ENCODE measurements around the gene VPS45. TPM values are rescaled to one million over a fixed set of nuclear protein-coding genes. Genes with fewer than 3 reads are reported as not detected.

Gene VPS45
- total and polyA plus RNA-seq, 2 of the 8 experiments (the other 6 are each of a cell fraction or from before 2014, with no cell fraction given), result 19.1 to 27.6 TPM

- no peak for TF ChIP-seq CHD7 (IDR thresholded peaks at IDR 0.05; ENCODE audit: insufficient replicate concordance, low read length)
- TF ChIP-seq KDM1A (IDR thresholded peaks at IDR 0.05; ENCODE audit: borderline replicate concordance, low read length), result no peak
- TF ChIP-seq GTF2F1 (IDR thresholded peaks at IDR 0.05; ENCODE audit: borderline replicate concordance, low read depth, low read length), result no peak
- no peak for TF ChIP-seq POLR2A (IDR thresholded peaks at IDR 0.05; ENCODE audit: control extremely low read depth in 1 of 2, low read depth in 2 of 2, low read length in 2 of 2)
- TF ChIP-seq CEBPB (IDR thresholded peaks at IDR 0.05; ENCODE audit: low read depth, low read length), result no peak
- no peak for TF ChIP-seq RFX5 (IDR thresholded peaks at IDR 0.05; ENCODE audit: borderline replicate concordance, low read depth, low read length)
- TF ChIP-seq EGR1 (IDR thresholded peaks at IDR 0.05; ENCODE audit: borderline replicate concordance, low read depth, low read length), result no peak
- no peak for TF ChIP-seq HDAC2 (IDR thresholded peaks at IDR 0.05; ENCODE audit: borderline replicate concordance in 1 of 2, low read depth in 2 of 2, low read length in 2 of 2)
- no peak for TF ChIP-seq EZH2 (IDR thresholded peaks at IDR 0.05; ENCODE audit: low read depth, low read length, severe bottlenecking)
- no peak for TF ChIP-seq TEAD4 (IDR thresholded peaks at IDR 0.05; ENCODE audit: low read depth, low read length)
- TF ChIP-seq SP2 (IDR thresholded peaks at IDR 0.05; ENCODE audit: low read length), result no peak
- no peak for TF ChIP-seq KDM4A (IDR thresholded peaks at IDR 0.05; ENCODE audit: low read depth, low read length, severe bottlenecking)
Observed at GRCh38 chr1:150072959-150073358, 5.4 kb downstream of the VPS45 start (continued).

Measured in H1 (cell line).